Muscle of leg (tissue), 11 donors: ENCODE results near the gene OR2A14. TPM values are rescaled to one million over a fixed set of nuclear protein-coding genes. Genes with fewer than 3 reads are reported as not detected.
"Not testable (repeated sequence)": the region's sequence is repeated elsewhere in the genome, so short reads cannot be mapped to it uniquely, and the experiment has no call there.

Source experiments
- DNase-seq: peaks from one replicate; pipeline ENCODE4 v3.0.0; 2013
- H3K27ac ChIP-seq: one replicate; pipeline ENCODE4 v1.5.1; 2013; ENCODE audit warnings: mild to moderate bottlenecking, low read length, control low read depth
- H3K27me3 ChIP-seq: one replicate; pipeline ENCODE4 v1.6.1; 2013; ENCODE audit warnings: low read length; ENCODE audit not compliant: control insufficient read depth, insufficient read depth
- H3K36me3 ChIP-seq: one replicate; pipeline ENCODE4 v1.6.1; 2013; ENCODE audit warnings: low read length; ENCODE audit not compliant: control insufficient read depth, insufficient read depth
- H3K4me1 ChIP-seq: one replicate; pipeline ENCODE4 v1.6.1; 2013; ENCODE audit warnings: low read length; ENCODE audit not compliant: control insufficient read depth, insufficient read depth
- H3K4me3 ChIP-seq: one replicate; pipeline ENCODE4 v1.5.1; 2013; ENCODE audit warnings: low read length, control low read depth
- H3K9me3 ChIP-seq: replicated peaks from 2 replicates; pipeline ENCODE4 v1.6.1; 2013; ENCODE audit warnings: low read depth, low read length; ENCODE audit not compliant: control insufficient read depth
- WGBS: methylation state at CpG from one replicate; pipeline ENCODE4 v1.1.5; 2013; ENCODE audit warnings: missing lambda C conversion rate; ENCODE audit not compliant: insufficient coverage; 5-methylcytosine and 5-hydroxymethylcytosine counted together
- polyA plus RNA-seq, 8 donors: library from polyadenylated mRNA; unstranded; fragments of 120-200 nt; gene quantifications; one replicate each; pipeline versions ENCODE4 v1.2.1 to v1.2.3, GENCODE V29; 2013; ENCODE audit warnings: inconsistent platforms in 1 of 8, low replicate concordance in 1 of 8; ENCODE audit not compliant: insufficient read length in 8 of 8, insufficient read depth in 1 of 8
- total RNA-seq: library from RNA; stranded (reverse); fragments of 120-200 nt; gene quantifications from one replicate; pipeline ENCODE4 v1.2.4, GENCODE V29; 2013

The OR2A14 gene
- total and polyA plus RNA-seq, 9 donors: not detected

GRCh38 chr7:144110272-144110671, 12.7 kb upstream of the OR2A14 start:
- Histone ChIP-seq H3K27ac (no peak overlapping the region), H3K9me3 (no peaks in the 10 kb centered on the region), H3K4me1 (no peaks in the 10 kb centered on the region), H3K27me3 (no peaks in the 10 kb centered on the region), H3K36me3 (no peaks in the 10 kb centered on the region), H3K4me3 (no peak overlapping the region)
- 88% methylated on average over 2 of the region's 5 CpGs for WGBS
- no peak for DNase-seq

GRCh38 chr7:144113651-144114050, 9.3 kb upstream of the OR2A14 start:
- no peaks in the 10 kb centered on the region for H3K4me1 ChIP-seq
- H3K36me3 ChIP-seq: no peaks in the 10 kb centered on the region
- no peak for DNase-seq
- H3K4me3 ChIP-seq: no peak overlapping the region
- no peaks in the 10 kb centered on the region for H3K9me3 ChIP-seq
- no CpG with 5 or more reads among the region's 1 CpG for WGBS
- no peaks in the 10 kb centered on the region for H3K27me3 ChIP-seq
- H3K27ac ChIP-seq: no peak overlapping the region

- Histone ChIP-seq H3K36me3 (no peaks in the 10 kb centered on the region), H3K9me3 (no peaks in the 10 kb centered on the region), H3K4me3 (no peak overlapping the region), H3K27me3 (no peaks in the 10 kb centered on the region), H3K4me1 (no peaks in the 10 kb centered on the region), H3K27ac (no peak overlapping the region)
- 58% methylated on average over 3 of the region's 8 CpGs for WGBS
- no peak for DNase-seq
Observed at GRCh38 chr7:144118341-144118740, 4.6 kb upstream of the OR2A14 start.

GRCh38 chr7:144127714-144128334, 4.8 kb downstream of the OR2A14 start:
- Histone ChIP-seq H3K9me3 (no peaks in the 10 kb centered on the region), H3K4me1 (no peaks in the 10 kb centered on the region), H3K4me3 (no peak overlapping the region), H3K27ac (no peak overlapping the region), H3K27me3 (no peaks in the 10 kb centered on the region), H3K36me3 (no peaks in the 10 kb centered on the region)
- WGBS: 0% methylated on average over 2 of the region's 6 CpGs
- DNase-seq: peak; percentile 79

- H3K4me1 ChIP-seq, H3K4me3 ChIP-seq, H3K27me3 ChIP-seq, DNase-seq, H3K9me3 ChIP-seq, H3K36me3 ChIP-seq, H3K27ac ChIP-seq: not testable (repeated sequence)
- WGBS: 95% methylated on average over 5 of the region's 9 CpGs
Observed at GRCh38 chr7:144129601-144130000, 6.6 kb downstream of the OR2A14 start.

- Histone ChIP-seq H3K27me3 (no peaks in the 10 kb centered on the region), H3K36me3 (no peaks in the 10 kb centered on the region), H3K4me1 (no peaks in the 10 kb centered on the region), H3K27ac (no peak overlapping the region), H3K9me3 (no peaks in the 10 kb centered on the region), H3K4me3 (no peak overlapping the region)
- no peak for DNase-seq
- WGBS: no CpG with 5 or more reads among the region's 2 CpGs
Observed at GRCh38 chr7:144130730-144131129, 7.8 kb downstream of the OR2A14 start.

- H3K4me3 ChIP-seq: no peak overlapping the region
- H3K27me3 ChIP-seq: no peaks in the 10 kb centered on the region
- 57% methylated on average over 2 of the region's 3 CpGs for WGBS
- no peaks in the 10 kb centered on the region for H3K36me3 ChIP-seq
- H3K4me1 ChIP-seq: no peaks in the 10 kb centered on the region
- no peaks in the 10 kb centered on the region for H3K9me3 ChIP-seq
- no peak overlapping the region for H3K27ac ChIP-seq
- no peak for DNase-seq
Observed at GRCh38 chr7:144132262-144132661, 9.3 kb downstream of the OR2A14 start.

- H3K27ac ChIP-seq: no peak overlapping the region
- WGBS: 0% methylated on average over 1 of the region's 6 CpGs
- no peaks in the 10 kb centered on the region for H3K27me3 ChIP-seq
- H3K9me3 ChIP-seq: no peaks in the 10 kb centered on the region
- DNase-seq: no peak
- no peaks in the 10 kb centered on the region for H3K36me3 ChIP-seq
- H3K4me1 ChIP-seq: no peaks in the 10 kb centered on the region
- H3K4me3 ChIP-seq: no peak overlapping the region
Observed at GRCh38 chr7:144133307-144133706, 10.3 kb downstream of the OR2A14 start.

GRCh38 chr7:144134116-144134515, 11.1 kb downstream of the OR2A14 start:
- no peaks in the 10 kb centered on the region for H3K9me3 ChIP-seq

GRCh38 chr7:144137501-144137900, 14.5 kb downstream of the OR2A14 start:
- Histone ChIP-seq H3K36me3 (no peaks in the 10 kb centered on the region), H3K27ac (no peak overlapping the region), H3K4me3 (no peak overlapping the region), H3K4me1 (no peaks in the 10 kb centered on the region), H3K9me3 (no peaks in the 10 kb centered on the region), H3K27me3 (no peaks in the 10 kb centered on the region)
- DNase-seq: no peak
- no CpG with 5 or more reads among the region's 1 CpG for WGBS

More at GRCh38 chr7:144134116-144134515, 11.1 kb downstream of the OR2A14 start:
- Histone ChIP-seq H3K4me3 (no peak overlapping the region), H3K36me3 (no peaks in the 10 kb centered on the region), H3K27me3 (no peaks in the 10 kb centered on the region), H3K4me1 (no peaks in the 10 kb centered on the region), H3K27ac (no peak overlapping the region)
- no CpG with 5 or more reads among the region's 1 CpG for WGBS
- no peak for DNase-seq

GRCh38 chr7:144142187-144142586, 19.2 kb downstream of the OR2A14 start:
- no peak for DNase-seq
- H3K27me3 ChIP-seq: no peaks in the 10 kb centered on the region
- 83% methylated on average over 3 of the region's 3 CpGs for WGBS

More at GRCh38 chr7:144142187-144142586, 19.2 kb downstream of the OR2A14 start:
- no peak overlapping the region for H3K27ac ChIP-seq
- no peaks in the 10 kb centered on the region for H3K36me3 ChIP-seq
- no peak overlapping the region for H3K4me3 ChIP-seq
- no peaks in the 10 kb centered on the region for H3K4me1 ChIP-seq
- peaks cover 4% of the 10 kb centered on the region for H3K9me3 ChIP-seq
